Effector memory CD4-positive, alpha-beta T cell (primary cell): ENCODE measurements around the gene NPAS3.

Experiments
- DNase-seq, 3 donors: peaks; one replicate each; pipeline ENCODE4 v3.0.0-alpha.2; 2020
- H3K27ac ChIP-seq: 2 replicates; pipeline ENCODE4 v1.7.0; 2013; ENCODE audit warnings: mild to moderate bottlenecking, low read length, moderate library complexity; ENCODE audit not compliant: insufficient read depth, poor library complexity, severe bottlenecking
- H3K27me3 ChIP-seq: replicated peaks from 2 replicates; pipeline ENCODE4 v1.7.0; 2013; ENCODE audit warnings: mild to moderate bottlenecking, low read length; ENCODE audit not compliant: insufficient read depth, control insufficient read depth, poor library complexity, severe bottlenecking
- H3K36me3 ChIP-seq: 2 replicates; pipeline ENCODE4 v1.7.0; 2013; ENCODE audit warnings: mild to moderate bottlenecking, low read length, moderate library complexity; ENCODE audit not compliant: control insufficient read depth, insufficient read depth
- H3K4me1 ChIP-seq: 2 replicates; pipeline ENCODE4 v1.7.0; 2013; ENCODE audit warnings: low read length, mild to moderate bottlenecking; ENCODE audit not compliant: control insufficient read depth, insufficient read depth, poor library complexity, severe bottlenecking
- H3K4me3 ChIP-seq: 2 replicates; pipeline ENCODE4 v1.7.0; 2013; ENCODE audit warnings: low read length, low read depth, mild to moderate bottlenecking; ENCODE audit not compliant: insufficient read depth, poor library complexity, severe bottlenecking
- H3K9me3 ChIP-seq: 2 replicates; pipeline ENCODE4 v1.7.0; 2013; ENCODE audit warnings: mild to moderate bottlenecking, low read length, moderate library complexity; ENCODE audit not compliant: control insufficient read depth

Gene NPAS3

DNA sequence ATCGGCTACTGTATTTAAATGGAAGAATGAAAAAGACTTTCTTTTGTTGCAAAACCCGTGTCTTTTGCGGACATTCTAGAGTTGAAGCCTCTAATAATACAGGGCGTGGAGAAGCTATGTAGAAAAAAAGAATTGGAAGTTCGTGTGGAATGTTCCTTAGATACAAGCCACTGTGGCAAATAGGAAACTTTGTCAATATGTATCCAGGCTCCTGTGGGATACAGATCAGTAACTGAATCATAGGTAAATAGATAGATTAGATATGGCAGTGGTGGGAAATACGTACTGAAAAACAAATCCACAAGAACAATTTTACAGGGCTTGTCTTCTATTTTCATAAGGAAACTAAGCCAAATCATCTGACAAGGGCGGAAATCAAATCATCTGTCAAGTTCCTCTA lies 766.8 kb downstream of the NPAS3 start:
- Histone ChIP-seq H3K27me3 (no peaks in the 10 kb centered on the region), H3K27ac (no peak overlapping the region), H3K36me3 (no peaks in the 10 kb centered on the region), H3K9me3 (no peaks in the 10 kb centered on the region), H3K4me3 (no peak overlapping the region), H3K4me1 (no peaks in the 10 kb centered on the region)
- DNase-seq = no peak

DNA sequence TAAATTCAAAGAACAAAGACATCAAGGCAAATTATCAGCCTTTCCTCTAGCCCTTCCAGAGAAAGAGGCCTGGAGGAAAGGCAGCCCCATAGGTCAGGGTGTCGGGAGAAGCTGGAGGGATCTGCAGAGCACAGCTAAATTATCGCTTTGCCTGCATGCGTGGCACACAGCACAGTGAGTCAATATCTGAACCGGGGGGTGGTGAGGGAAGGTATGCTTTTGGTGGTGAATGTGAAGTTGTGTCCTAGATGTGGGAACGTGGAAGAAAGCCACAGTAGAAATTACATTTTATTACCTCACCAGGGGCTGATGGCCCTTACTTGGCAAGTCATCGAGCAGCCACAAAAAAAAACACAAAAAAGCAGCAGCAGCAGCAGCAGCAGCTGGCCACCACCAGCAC lies 769.0 kb downstream of the NPAS3 start:
- Histone ChIP-seq H3K4me1 (no peaks in the 10 kb centered on the region), H3K4me3 (no peak overlapping the region), H3K36me3 (no peaks in the 10 kb centered on the region), H3K27me3 (no peaks in the 10 kb centered on the region), H3K9me3 (no peaks in the 10 kb centered on the region), H3K27ac (no peak overlapping the region)
- DNase-seq = no peak

DNA sequence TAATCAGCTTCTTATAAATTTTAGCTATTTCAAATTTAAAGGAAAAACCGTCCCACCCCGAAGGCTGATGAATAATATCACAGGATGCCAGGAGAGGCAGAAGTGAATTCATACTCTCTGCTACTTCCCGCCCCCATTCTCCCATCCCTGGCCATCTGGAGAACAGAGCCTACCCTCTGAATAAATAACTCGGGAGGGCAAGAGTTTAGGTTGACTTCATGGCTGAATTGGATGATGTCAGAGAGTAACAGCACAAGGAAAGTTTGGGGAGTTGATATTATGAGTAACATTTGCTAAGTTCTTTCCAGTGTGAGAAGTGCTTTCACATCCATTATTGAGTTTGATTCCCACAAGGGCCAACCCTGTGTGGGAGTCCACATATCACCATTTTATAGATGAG lies 770.6 kb downstream of the NPAS3 start:
- no peaks in the 10 kb centered on the region for H3K36me3 ChIP-seq
- H3K9me3 ChIP-seq = no peaks in the 10 kb centered on the region
- no peaks in the 10 kb centered on the region for H3K4me1 ChIP-seq
- H3K27ac ChIP-seq = no peak overlapping the region
- no peaks in the 10 kb centered on the region for H3K27me3 ChIP-seq
- no peak for DNase-seq
- H3K4me3 ChIP-seq = no peak overlapping the region

DNA sequence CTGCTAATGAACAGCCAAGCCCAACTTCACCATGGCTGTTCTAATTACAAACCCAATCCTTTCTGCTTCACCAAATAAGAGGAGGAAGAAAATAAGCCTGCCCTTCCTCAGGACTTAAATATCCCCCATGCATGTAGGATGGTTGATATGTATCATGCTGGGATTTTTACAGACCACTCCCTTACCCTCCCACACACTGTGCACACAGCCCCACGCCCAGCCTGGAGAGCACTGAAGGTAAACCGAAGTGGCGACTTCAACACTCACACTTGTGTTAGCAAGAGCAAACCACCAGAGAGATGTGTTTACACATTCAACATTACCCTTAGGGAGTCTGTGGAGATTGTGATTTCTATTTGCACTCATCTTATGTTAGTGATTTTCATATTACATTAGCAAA lies 771.0 kb downstream of the NPAS3 start:
- Histone ChIP-seq H3K4me3 (no peak overlapping the region), H3K9me3 (no peaks in the 10 kb centered on the region), H3K4me1 (no peaks in the 10 kb centered on the region), H3K27ac (no peak overlapping the region), H3K27me3 (no peaks in the 10 kb centered on the region), H3K36me3 (no peaks in the 10 kb centered on the region)
- no peak for DNase-seq

DNA sequence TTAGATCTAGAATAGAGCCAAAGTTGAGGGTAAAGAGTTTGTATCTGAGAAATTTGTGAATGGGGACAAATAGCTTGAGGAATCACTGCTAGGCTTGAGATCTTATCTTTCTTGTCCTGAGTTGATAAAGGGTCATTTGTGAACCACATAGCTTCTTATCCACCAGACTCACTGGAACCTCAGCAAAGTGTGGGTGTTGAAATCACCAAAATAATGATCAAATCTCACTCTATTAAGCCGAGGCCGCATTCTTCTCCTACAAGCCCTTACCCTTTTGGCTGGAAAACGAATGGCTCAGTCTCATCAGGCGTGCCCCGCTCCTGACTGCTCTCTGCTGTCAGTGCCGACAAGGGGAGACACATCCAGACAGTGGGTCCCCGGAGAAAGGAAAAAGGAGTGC lies 771.6 kb downstream of the NPAS3 start:
- H3K4me3 ChIP-seq = no peak overlapping the region
- H3K36me3 ChIP-seq = no peaks in the 10 kb centered on the region
- no peak overlapping the region for H3K27ac ChIP-seq
- no peaks in the 10 kb centered on the region for H3K27me3 ChIP-seq
- no peaks in the 10 kb centered on the region for H3K9me3 ChIP-seq
- H3K4me1 ChIP-seq = no peaks in the 10 kb centered on the region
- DNase-seq = no peak

DNA sequence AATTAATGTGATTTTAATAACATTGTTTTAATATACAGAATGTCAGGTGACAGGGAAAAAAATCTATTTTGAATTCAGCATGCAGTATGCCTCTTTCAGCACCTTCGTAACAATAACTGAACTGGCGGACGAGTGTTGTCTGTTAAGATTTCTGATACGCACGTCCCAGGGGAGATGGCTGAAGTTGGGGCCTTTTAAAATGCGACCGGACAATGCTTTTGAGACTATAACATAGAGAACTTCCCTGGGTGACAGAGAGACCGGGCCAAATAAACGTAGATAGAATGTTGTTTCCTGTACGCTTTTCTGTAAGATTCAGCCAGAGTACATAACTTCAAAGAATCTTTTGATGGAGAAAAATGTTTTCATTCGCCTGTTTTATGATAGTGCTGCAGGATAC lies 772.5 kb downstream of the NPAS3 start:
- no peaks in the 10 kb centered on the region for H3K9me3 ChIP-seq
- no peak overlapping the region for H3K4me3 ChIP-seq
- H3K36me3 ChIP-seq = no peaks in the 10 kb centered on the region
- no peak for DNase-seq
- no peaks in the 10 kb centered on the region for H3K27me3 ChIP-seq
- no peaks in the 10 kb centered on the region for H3K4me1 ChIP-seq
- no peak overlapping the region for H3K27ac ChIP-seq

DNA sequence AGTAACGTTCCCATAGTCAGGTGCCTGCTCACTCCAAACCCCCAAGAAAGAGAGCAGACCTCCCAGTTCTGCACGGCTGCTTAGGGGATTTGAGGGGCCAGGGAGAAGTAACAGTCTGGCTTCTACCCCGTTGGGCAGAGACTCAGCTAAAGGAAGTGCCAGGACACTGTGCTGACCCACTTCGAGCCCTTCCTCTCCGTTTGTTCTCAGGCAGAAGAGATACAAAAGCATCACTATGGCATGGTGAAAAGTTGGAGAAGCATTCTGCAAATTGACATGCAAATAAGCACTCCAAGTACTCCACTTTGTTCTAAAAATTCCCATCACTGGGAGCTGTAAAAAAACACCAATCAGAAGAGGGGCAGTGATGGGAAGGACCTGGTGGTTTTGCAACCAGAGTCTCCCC lies 773.1 kb downstream of the NPAS3 start:
- no peaks in the 10 kb centered on the region for H3K36me3 ChIP-seq
- H3K27ac ChIP-seq = no peak overlapping the region
- no peak for DNase-seq
- no peak overlapping the region for H3K4me3 ChIP-seq
- H3K27me3 ChIP-seq = no peaks in the 10 kb centered on the region
- H3K9me3 ChIP-seq = no peaks in the 10 kb centered on the region
- no peaks in the 10 kb centered on the region for H3K4me1 ChIP-seq

DNA sequence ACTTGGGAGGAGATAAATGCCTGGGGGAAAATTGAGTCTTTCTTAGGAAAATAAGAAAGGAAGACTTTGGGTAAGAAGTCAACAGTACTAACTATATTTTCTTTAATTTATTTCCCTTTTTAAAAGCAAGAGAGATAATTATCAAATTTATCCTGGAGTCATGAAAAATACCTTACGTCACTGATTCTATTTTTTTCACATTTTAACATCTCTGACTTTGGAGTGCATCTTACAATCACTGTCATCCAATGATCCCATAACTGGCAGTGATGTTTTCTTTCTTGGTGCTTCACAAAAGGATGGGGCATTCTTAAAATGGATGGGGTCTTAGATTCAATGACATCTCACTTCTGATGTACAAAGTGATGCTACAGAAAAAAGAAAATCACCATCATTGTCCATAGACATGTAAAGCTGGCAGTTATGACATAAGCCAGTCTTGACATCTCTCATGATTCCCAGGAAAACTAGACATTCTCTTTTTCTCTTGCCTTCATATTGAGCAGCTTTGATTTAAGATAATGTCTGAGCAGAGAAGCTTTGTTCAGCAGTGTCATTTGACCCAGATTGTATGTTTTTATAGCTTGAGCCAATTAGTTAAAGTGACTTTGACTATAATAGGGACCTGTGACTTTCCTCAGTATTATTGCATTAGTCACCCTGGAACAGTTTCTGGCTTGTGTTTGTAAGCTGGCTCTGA lies 776.0 kb downstream of the NPAS3 start:
- H3K27me3 ChIP-seq = no peaks in the 10 kb centered on the region
- H3K9me3 ChIP-seq = no peaks in the 10 kb centered on the region
- DNase-seq = no peak
- no peaks in the 10 kb centered on the region for H3K4me1 ChIP-seq
- no peak overlapping the region for H3K4me3 ChIP-seq
- H3K36me3 ChIP-seq = no peaks in the 10 kb centered on the region
- H3K27ac ChIP-seq = no peak overlapping the region

DNA sequence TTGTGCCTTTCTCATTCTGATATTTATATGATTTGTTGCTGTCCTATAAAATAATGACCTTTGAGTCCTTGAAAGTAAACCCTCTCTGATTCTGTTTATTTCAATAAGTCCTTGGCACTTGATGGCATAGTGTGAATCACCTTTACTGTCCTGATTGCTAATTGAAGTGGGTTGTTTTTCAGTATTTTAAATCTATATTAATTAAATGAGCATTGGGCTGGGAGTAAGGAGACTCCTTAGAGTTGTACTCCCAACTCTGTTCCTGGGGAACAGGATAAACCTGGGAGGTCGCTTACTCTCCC lies 776.5 kb downstream of the NPAS3 start:
- DNase-seq = no peak
- Histone ChIP-seq H3K27me3 (no peaks in the 10 kb centered on the region), H3K4me3 (no peak overlapping the region), H3K27ac (no peak overlapping the region), H3K9me3 (no peaks in the 10 kb centered on the region), H3K36me3 (no peaks in the 10 kb centered on the region), H3K4me1 (no peaks in the 10 kb centered on the region)

DNA sequence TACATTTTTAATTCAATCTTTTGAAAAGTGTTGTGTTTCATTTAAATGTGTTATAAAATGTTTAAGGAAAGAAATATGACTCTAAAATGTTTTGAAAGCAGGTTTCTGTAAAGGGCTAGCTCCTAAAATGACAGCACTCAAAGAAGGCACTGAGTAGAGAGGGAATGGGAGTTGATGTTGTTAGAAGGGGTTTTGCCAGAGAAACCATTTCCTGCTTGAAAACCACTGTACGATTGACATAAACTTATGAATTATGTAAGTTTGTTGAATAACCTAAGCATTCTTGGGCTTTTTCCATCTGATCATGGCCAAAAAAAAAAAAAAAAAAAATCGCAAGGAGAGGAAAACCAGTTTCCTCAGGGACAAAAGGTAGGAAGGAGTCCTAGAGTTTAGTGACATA lies 778.2 kb downstream of the NPAS3 start:
- Histone ChIP-seq H3K4me1 (no peaks in the 10 kb centered on the region), H3K27ac (no peak overlapping the region), H3K9me3 (no peaks in the 10 kb centered on the region), H3K4me3 (no peak overlapping the region), H3K36me3 (no peaks in the 10 kb centered on the region), H3K27me3 (no peaks in the 10 kb centered on the region)
- no peak for DNase-seq

DNA sequence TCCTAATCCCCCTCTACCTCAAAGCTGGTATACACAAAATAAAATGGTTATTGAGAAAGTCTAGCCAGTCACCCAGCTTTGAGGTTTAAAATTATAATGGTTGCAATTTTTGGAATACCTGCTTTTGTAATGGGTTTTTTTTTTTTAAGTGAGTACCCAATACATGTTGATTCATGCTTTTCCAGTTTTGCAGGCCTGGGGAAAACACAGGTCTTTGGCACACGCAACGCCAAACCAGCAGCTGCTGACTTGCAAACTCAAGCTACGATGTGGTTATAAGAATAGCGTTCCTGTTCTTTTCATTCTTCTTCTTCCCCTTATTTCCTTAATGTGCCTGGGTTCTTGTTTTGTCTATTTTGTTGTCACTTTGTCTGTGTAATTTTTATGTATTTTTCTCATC lies 779.2 kb downstream of the NPAS3 start:
- no peak overlapping the region for H3K27ac ChIP-seq
- H3K4me1 ChIP-seq = no peaks in the 10 kb centered on the region
- no peak for DNase-seq
- no peaks in the 10 kb centered on the region for H3K27me3 ChIP-seq
- H3K36me3 ChIP-seq = no peaks in the 10 kb centered on the region
- H3K4me3 ChIP-seq = no peak overlapping the region
- H3K9me3 ChIP-seq = no peaks in the 10 kb centered on the region
